Smooth muscle cell (in vitro differentiated cells): ENCODE data around the gene SAMD9. TPM values are rescaled to one million over a fixed set of nuclear protein-coding genes. Genes with fewer than 3 reads are reported as not detected.

Source experiments
- DNase-seq: peaks from one replicate; lab custom pipeline; 2025; ENCODE audit not compliant: unreplicated experiment; lab: John Stamatoyannopoulos, UW
- H2AFZ ChIP-seq: fragments of 200-600 bp; sonication (generic); 2 replicates; pipeline ENCODE4 v1.6.0; 2016; ENCODE audit warnings: antibody characterized with exemption, low read depth, mild to moderate bottlenecking
- H3F3A ChIP-seq: fragments of 200-600 bp; sonication (generic); 2 replicates; pipeline ENCODE4 v1.6.0; 2017; ENCODE audit warnings: antibody characterized with exemption, low read depth
- H3K27ac ChIP-seq: fragments of 200-600 bp; sonication (generic); 2 replicates; pipeline ENCODE4 v1.5.1; 2016; ENCODE audit warnings: low read depth, mild to moderate bottlenecking
- H3K27me3 ChIP-seq: fragments of 200-600 bp; sonication (generic); 2 replicates; pipeline ENCODE4 v1.6.1; 2016; ENCODE audit warnings: low read depth, mild to moderate bottlenecking
- H3K36me3 ChIP-seq: fragments of 200-600 bp; sonication (generic); 2 replicates; pipeline ENCODE4 v1.5.1; 2016; ENCODE audit warnings: low read depth
- H3K4me1 ChIP-seq: fragments of 200-600 bp; sonication (generic); 2 replicates; pipeline ENCODE4 v1.5.1; 2016; ENCODE audit warnings: low read depth
- H3K4me2 ChIP-seq: fragments of 200-600 bp; sonication (generic); 2 replicates; pipeline ENCODE4 v1.6.0; 2016; ENCODE audit warnings: mild to moderate bottlenecking
- H3K4me3 ChIP-seq: fragments of 200-600 bp; sonication (generic); 2 replicates; pipeline ENCODE4 v1.5.1; 2016; ENCODE audit warnings: mild to moderate bottlenecking
- H3K79me2 ChIP-seq: fragments of 200-600 bp; sonication (generic); 2 replicates; pipeline ENCODE4 v1.6.0; 2016; ENCODE audit warnings: low read depth, mild to moderate bottlenecking
- H3K9ac ChIP-seq: fragments of 200-600 bp; sonication (generic); 2 replicates; pipeline ENCODE4 v1.6.0; 2016; ENCODE audit warnings: low read depth
- H3K9me3 ChIP-seq: fragments of 200-600 bp; sonication (generic); replicated peaks from 2 replicates; pipeline ENCODE4 v1.5.1; 2016; ENCODE audit warnings: low read depth
- H4K20me1 ChIP-seq: fragments of 200-600 bp; sonication (generic); 2 replicates; pipeline ENCODE4 v1.6.0; 2016; ENCODE audit warnings: low read depth
- CTCF ChIP-seq: fragments of 200-600 bp; sonication (generic); IDR thresholded peaks from 2 replicates; pipeline ENCODE4 v1.5.1; 2017; ENCODE audit warnings: borderline replicate concordance, mild to moderate bottlenecking, antibody characterized with exemption; ENCODE audit not compliant: insufficient read depth, poor library complexity, severe bottlenecking
- WGBS: methylation state at CpG from one replicate; pipeline ENCODE4 v1.1.7; 2016; ENCODE audit warnings: low lambda C conversion rate; 5-methylcytosine and 5-hydroxymethylcytosine counted together
- polyA plus RNA-seq: library from polyadenylated mRNA; unstranded; fragments of >200 nt; fragmentation: Nextera tagmentation; extraction: Ambion mirVana; gene quantifications from 2 replicates; pipeline ENCODE4 v1.2.1, GENCODE V29; 2016
- total RNA-seq: library from RNA; depleted of rRNA; stranded (reverse); fragments of >200 nt; gene quantifications from 2 replicates; pipeline ENCODE4 v1.2.3, GENCODE V29; 2014

SAMD9 gene
- total and polyA plus RNA-seq, 2 experiments from 2014 or later, result 0.26 to 1.8 TPM

GRCh38 chr7:93119191-93119905 lies 1.6 kb upstream of the SAMD9 start:
- Histone ChIP-seq H3K27ac (no peak overlapping the region), H2AFZ (no peak overlapping the region), H3K36me3 (no peaks in the 10 kb centered on the region), H3K4me2 (no peak overlapping the region), H3K4me3 (no peak overlapping the region), H3K9ac (no peak overlapping the region), H3K9me3 (no peaks in the 10 kb centered on the region), H3F3A (no peaks in the 10 kb centered on the region), H3K79me2 (no peaks in the 10 kb centered on the region), H3K27me3 (no peaks in the 10 kb centered on the region), H3K4me1 (no peaks in the 10 kb centered on the region), H4K20me1 (no peaks in the 10 kb centered on the region)
- no peak for DNase-seq
- TF ChIP-seq CTCF, result no peak
- WGBS, result 61% methylated on average over 3 of the region's 4 CpGs

DNA sequence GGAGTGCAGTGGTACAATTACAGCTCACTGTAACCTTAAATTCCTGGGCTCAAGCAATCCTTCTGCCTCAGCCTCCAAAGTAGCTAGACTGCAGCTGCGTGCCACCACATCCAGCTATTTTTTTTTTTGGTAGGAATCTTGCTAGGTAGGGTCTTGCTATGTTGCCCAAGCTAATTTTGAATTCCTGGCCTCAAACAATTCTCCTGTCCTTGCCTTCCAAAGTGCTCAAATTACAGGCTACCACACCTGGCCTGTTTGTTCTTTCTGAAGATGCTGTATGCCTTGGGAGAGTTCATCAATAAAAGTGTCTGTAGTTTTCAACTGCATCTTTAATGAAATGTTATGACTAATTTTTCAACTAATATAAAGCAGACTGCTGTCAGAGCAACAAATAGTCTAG lies 452 bp downstream of the SAMD9 start:
- H3K9me3 ChIP-seq, result no peaks in the 10 kb centered on the region
- no peaks in the 10 kb centered on the region for H3K4me1 ChIP-seq
- no peaks in the 10 kb centered on the region for H3F3A ChIP-seq
- H3K79me2 ChIP-seq, result no peaks in the 10 kb centered on the region
- H3K27ac ChIP-seq, result no peak overlapping the region
- H4K20me1 ChIP-seq, result no peaks in the 10 kb centered on the region
- H3K4me3 ChIP-seq, result peak overlapping the region; percentile 37
- no peaks in the 10 kb centered on the region for H3K36me3 ChIP-seq
- H3K4me2 ChIP-seq, result peak overlapping the region; percentile 70
- H2AFZ ChIP-seq, result peak overlapping the region; percentile 76
- no peaks in the 10 kb centered on the region for H3K27me3 ChIP-seq
- 83% methylated on average over 1 of the region's 1 CpG for WGBS
- TF ChIP-seq CTCF, result no peak
- H3K9ac ChIP-seq, result no peak overlapping the region
- no peak for DNase-seq

GRCh38 chr7:93115796-93116195 lies 2.0 kb downstream of the SAMD9 start:
- no peak for TF ChIP-seq CTCF
- Histone ChIP-seq H3K27me3 (no peaks in the 10 kb centered on the region), H3K36me3 (no peaks in the 10 kb centered on the region), H3K4me3 (no peak overlapping the region), H3K4me1 (no peaks in the 10 kb centered on the region), H3K27ac (no peak overlapping the region), H3K9me3 (no peaks in the 10 kb centered on the region), H3K9ac (no peak overlapping the region), H4K20me1 (no peaks in the 10 kb centered on the region), H3F3A (no peaks in the 10 kb centered on the region), H2AFZ (no peak overlapping the region), H3K4me2 (no peak overlapping the region), H3K79me2 (no peaks in the 10 kb centered on the region)
- DNase-seq, result no peak
- 85% methylated on average over 7 of the region's 7 CpGs for WGBS

- Histone ChIP-seq H3K36me3 (no peaks in the 10 kb centered on the region), H4K20me1 (no peaks in the 10 kb centered on the region), H3K79me2 (no peaks in the 10 kb centered on the region), H2AFZ (no peak overlapping the region), H3K9ac (no peak overlapping the region), H3K27me3 (peaks cover 12% of the 10 kb centered on the region), H3K4me2 (no peak overlapping the region), H3K4me3 (no peak overlapping the region), H3F3A (no peaks in the 10 kb centered on the region), H3K9me3 (no peaks in the 10 kb centered on the region), H3K27ac (no peak overlapping the region), H3K4me1 (no peaks in the 10 kb centered on the region)
- WGBS, result 97% methylated on average over 12 of the region's 13 CpGs
- no peak for TF ChIP-seq CTCF
- no peak for DNase-seq
Observed at GRCh38 chr7:93108003-93108402, 9.8 kb downstream of the SAMD9 start.
